GM18519 (cell line): ENCODE data around the gene ROR1.

Experiments used
- ATAC-seq: cut with Tn5 transposase; IDR thresholded peaks from one replicate; pipeline ENCODE4 v1.9.1; 2021; ENCODE audit warnings: mild to moderate bottlenecking, moderate library complexity; ENCODE audit not compliant: unreplicated experiment, low FRiP score

Gene ROR1

GRCh38 chr1:63773815-63774616 lies at the start of gene ROR1:
Gene ROR1, plus strand, starts transcription at chr1:63774017.
- no peak for ATAC-seq

GRCh38 chr1:63724375-63724899 lies 49.4 kb upstream of the ROR1 start:
- no peak for ATAC-seq

- no peak for ATAC-seq
Observed at GRCh38 chr1:63728611-63729226, 45.1 kb upstream of the ROR1 start.

- no peak for ATAC-seq
Observed at GRCh38 chr1:63729227-63729620, 44.6 kb upstream of the ROR1 start.

- no peak for ATAC-seq
Observed at GRCh38 chr1:63730211-63730610, 43.6 kb upstream of the ROR1 start.

GRCh38 chr1:63731117-63732043 lies 42.4 kb upstream of the ROR1 start:
- ATAC-seq: no peak

GRCh38 chr1:63732666-63733065 lies 41.2 kb upstream of the ROR1 start:
- no peak for ATAC-seq

- no peak for ATAC-seq
Observed at GRCh38 chr1:63738772-63739171, 35.0 kb upstream of the ROR1 start.

- ATAC-seq: no peak
Observed at GRCh38 chr1:63739452-63739851, 34.4 kb upstream of the ROR1 start.

GRCh38 chr1:63740432-63740831 lies 33.4 kb upstream of the ROR1 start:
- no peak for ATAC-seq

- no peak for ATAC-seq
Observed at GRCh38 chr1:63742526-63742925, 31.3 kb upstream of the ROR1 start.

GRCh38 chr1:63743781-63744180 lies 30.0 kb upstream of the ROR1 start:
- no peak for ATAC-seq

- no peak for ATAC-seq
Observed at GRCh38 chr1:63746129-63746864, 27.5 kb upstream of the ROR1 start.

GRCh38 chr1:63747445-63747844 lies 26.4 kb upstream of the ROR1 start:
- no peak for ATAC-seq

GRCh38 chr1:63748046-63748580 lies 25.7 kb upstream of the ROR1 start:
- ATAC-seq: no peak

- no peak for ATAC-seq
Observed at GRCh38 chr1:63748641-63749040, 25.2 kb upstream of the ROR1 start.

GRCh38 chr1:63750721-63751120 lies 23.1 kb upstream of the ROR1 start:
- no peak for ATAC-seq

GRCh38 chr1:63752176-63752575 lies 21.6 kb upstream of the ROR1 start:
- no peak for ATAC-seq

GRCh38 chr1:63753591-63753990 lies 20.2 kb upstream of the ROR1 start:
- no peak for ATAC-seq

GRCh38 chr1:63756839-63757238 lies 17.0 kb upstream of the ROR1 start:
- no peak for ATAC-seq
